SW480 (cell line): Measurements from ENCODE around the gene TOPORS.
"Not testable (repeated sequence)": the region's sequence is repeated elsewhere in the genome, so short reads cannot be mapped to it uniquely, and the experiment has no call there.

Experiments used
- DNase-seq: peaks from one replicate; pipeline ENCODE4 v3.0.0-alpha.2; 2016; ENCODE audit warnings: low spot score

Gene TOPORS

DNA sequence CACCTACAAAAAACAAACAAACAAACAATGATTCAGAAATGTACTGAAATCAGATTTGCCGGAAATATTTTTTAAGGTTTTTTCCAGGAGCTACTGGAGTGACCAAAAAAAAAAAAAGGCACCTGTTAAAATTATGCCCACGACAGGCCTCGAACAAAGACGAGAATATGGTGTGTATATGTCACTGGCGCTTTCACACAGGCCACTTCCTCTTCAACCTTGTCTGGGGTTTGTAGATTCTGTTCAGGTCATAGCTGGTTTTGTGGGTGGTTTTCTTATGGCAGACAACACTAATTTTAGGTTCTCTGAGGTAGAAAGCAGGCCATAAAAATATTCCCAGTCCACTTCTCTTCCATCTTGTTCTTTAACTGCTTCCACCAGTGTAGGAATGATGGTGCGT is 13.6 kb upstream of the TOPORS start:
- no peak for DNase-seq

DNA sequence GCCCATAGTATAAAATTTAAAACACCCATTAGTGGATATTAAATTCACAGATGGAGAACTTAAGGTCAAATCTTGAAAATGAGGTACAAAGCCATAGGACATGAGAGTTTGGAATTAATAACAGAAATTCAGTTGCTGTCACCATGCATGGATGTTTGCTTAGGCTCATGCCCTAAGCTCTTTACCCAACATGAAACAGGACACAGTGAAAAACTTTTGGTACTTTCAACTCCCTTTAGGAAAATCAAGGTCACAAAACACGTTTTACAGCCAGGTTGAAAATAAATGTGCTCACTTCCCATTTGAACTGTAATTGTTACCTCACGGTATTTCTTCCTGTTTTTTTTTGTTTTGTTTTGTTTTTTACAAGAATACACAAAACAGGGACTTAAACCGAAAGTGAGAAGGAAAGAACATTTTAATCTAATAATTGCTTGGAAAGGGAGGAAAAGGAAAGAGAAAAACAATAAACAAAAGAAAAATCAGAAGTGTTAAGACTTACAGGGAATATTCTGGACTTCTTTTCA is 6.1 kb upstream of the TOPORS start:
- DNase-seq: no peak

DNA sequence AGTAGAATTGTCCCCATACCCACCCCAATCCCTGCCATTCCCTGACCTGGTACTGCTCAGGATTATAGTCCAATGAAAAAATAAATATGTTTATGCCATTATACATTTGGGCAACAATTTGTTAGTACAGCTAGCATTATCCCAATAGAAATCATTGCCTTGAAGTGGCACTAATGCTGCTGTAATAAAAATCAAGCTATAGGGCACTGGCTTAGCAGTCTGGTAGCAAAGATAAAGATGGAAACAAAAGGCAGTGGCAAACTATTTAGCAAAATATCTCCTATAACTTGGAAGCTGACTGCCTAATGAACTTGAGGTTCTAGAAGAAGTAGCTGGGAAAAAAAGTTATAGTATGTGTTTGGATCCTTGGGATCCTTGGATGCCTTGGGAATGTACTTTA is 2.2 kb upstream of the TOPORS start:
- no peak for DNase-seq

DNA sequence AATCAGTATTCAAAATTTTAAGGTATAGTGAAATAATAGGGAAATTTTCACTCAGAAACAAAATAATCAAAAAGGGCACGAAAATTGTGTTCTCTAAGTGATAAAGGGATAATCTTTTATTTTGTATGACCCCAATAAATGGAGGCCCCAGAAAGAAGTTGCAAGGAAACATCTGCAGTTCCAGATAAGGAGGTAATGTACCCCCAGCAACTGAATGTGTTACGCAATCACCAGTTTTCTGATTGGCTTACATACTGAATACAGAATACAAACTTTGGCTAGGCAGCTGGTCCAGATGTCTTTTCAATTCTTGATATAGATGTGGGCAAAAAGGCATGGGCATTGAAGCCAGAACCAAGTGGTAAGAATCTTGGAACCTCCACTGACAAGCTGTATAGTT is 1.7 kb upstream of the TOPORS start:
- no peak for DNase-seq

DNA sequence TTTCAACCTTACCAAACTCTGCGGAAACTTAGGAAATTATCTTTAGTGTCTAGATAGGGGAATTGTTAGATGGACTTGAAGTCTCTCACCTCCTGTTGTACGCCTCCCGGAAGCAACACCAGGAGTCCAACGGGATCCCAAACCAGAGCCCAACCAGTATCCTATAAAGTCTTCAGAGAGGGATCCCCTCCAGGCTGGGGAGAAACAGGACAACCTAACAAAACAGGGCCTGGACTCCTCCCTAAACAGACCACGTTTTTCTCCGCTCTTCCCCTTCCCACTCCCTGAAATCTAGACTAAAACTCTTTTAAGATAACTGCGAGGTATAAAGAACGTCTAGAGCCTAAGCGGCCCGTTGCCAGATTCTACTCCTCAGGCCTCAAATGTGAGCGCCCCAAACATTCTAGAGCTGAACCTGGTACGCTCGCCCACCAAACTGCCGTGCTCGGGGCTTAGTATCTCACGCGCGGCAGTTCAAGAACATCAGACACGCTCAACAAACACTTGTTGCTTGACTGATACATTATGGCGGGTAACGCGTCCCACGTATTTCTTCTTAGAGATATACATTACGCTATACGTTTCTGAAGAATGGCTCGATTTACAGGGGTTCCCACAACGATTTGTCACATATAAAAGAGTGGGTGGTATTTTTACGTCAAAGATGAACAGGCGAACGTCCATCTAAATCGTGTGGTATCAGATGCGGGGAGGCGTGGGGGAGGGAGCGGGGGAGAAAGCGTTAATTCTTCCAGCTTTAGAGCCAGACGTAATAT is 922 bp downstream of the TOPORS start:
- DNase-seq: peak; percentile 58

DNA sequence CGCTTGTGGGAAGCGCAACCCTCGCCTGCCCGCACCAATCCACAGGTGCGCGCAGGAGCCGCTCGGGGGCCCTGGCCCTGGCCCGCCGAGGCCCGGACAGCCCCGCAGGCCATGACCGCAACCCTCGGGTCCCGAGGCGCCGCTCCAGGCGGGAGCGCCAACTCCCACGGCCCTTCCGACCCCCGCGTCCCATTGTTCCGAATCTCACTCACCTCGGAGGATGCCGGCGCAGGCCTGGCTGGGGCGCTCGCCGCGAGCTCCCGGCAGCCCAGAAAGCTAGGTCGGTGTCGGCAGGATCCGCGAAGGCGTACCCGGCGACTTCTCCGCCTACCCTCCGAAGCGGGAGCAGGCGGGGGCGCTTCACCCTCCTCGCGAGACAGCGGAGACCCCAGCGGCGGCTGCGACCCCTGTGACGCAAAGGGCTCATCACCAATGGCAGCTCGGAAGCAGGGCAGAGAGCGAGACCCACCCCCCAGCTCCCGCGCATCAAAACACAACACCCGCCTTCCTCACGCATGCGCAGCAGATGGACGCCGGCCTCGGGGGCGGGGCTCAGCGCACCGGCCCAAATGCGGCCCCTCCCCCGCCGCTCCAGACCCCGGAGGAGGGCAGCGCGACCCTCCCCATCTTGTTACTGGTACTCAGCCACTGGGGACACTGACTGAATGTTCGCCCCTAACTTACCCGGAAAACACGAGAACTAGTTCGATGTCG is 1.7 kb downstream of the TOPORS start:
- DNase-seq: peak; percentile 86

DNA sequence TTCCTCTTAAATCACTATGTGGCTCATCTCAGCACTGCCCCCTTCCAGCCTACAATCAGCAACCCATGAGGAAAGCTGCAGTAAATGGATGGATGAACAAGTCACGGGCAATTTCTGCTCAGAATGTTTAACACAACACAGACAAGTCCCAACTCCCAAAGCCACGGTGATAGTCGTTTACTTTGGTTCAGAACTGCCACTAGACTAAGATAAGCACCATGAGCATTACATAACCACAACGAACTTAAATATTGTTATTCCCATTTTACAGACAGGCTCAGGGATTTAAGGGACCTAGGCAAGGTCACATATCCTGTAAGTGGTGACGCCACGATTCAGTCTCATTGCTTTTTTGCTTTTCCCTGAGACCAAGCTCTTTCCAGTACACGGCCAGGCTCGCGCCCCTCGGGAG is 2.2 kb downstream of the TOPORS start:
- peak; percentile 27 for DNase-seq

DNA sequence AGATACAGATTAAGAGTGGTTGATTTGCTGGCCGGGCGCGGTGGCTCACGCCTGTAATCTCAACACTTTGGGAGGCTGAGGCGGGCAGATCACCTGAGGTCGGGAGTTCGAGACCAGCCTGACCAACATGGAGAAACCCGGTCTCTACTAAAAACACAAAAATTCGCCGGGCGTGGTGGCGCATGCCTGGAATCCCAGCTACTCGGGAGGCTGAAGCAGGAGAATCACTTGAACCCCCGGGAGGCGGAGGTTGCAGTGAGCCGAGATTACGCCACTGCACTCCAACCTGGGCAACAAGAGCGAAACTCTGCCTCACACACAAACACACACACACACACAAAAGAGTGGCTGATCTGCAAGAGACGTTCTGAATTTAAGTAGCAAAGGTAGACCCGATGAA is 4.2 kb downstream of the TOPORS start:
- not testable (repeated sequence) for DNase-seq

DNA sequence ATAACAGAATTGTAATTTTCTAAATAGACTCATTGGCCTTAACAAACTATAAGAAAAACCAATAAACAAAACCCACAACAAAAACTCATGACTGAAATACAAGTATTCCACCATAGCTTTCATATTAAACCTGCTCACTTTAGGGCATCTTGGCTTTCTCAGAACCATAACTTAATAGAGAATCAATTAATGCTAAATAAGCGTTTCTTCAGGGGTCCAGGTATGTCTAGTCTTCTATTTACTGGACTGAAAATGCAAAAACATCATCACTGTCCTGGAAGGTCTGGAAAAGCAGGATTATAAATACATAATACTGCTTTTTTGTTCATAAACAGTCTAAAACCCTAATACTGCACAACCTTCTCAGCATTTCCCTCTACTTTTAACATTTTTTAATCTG is 6.5 kb downstream of the TOPORS start:
- no peak for DNase-seq

DNA sequence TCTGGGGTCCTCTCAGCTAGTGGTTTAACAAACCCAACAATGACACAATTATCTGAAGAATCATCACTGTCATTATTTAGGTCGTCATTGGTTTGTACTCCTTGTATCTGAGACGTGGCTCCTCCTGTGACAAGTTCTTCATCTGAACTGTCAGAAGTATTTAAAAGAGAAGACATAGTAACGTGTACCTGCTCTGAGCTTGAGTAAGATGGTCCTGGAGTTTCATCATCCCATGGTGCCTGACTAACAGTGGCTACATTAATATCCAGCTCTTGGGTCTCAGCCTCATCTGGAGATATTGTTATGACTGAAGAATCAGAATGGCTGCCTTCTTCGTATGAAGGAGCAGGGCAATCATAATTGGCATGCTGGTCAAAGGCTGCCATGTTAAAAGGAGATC is 9.3 kb downstream of the TOPORS start:
- DNase-seq: no peak

DNA sequence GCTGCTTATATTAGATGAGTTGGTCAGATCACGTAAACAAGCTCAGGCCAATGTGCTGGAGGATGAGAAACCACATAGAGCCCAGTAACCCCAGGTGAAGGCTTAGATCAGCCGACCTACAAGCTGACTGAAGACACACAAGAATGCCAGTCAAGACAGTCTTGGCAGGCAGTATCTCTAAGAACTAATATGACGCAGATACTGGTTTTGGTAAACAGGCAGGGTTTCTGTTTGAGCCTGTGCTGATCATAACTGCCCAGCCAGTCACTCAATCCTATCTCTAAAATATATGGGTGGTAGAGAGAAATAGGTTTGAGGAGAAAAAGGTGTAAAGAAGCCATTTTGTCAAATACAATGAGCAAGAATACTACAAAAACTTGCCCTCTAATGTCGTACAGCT is 18.6 kb downstream of the TOPORS start:
- no peak for DNase-seq

DNA sequence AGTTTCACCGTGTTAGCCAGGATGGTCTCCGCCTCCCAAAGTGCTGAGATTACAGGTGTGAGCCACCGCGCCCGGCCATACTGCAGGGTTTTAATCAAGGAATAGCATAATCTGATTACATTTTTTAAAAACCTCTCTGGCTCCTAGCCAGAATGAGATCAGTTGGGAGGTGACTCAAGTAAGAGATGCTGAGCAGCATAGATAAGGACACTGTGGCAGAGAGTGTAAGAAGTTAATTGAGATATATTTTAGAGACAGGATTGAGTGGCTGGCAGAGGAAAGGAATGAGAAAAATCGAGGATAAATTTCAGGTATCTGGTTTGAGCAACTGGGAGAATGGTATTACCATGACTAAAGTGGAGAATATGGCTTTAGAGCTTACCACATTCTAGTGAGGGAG is 19.1 kb downstream of the TOPORS start:
- DNase-seq: no peak

DNA sequence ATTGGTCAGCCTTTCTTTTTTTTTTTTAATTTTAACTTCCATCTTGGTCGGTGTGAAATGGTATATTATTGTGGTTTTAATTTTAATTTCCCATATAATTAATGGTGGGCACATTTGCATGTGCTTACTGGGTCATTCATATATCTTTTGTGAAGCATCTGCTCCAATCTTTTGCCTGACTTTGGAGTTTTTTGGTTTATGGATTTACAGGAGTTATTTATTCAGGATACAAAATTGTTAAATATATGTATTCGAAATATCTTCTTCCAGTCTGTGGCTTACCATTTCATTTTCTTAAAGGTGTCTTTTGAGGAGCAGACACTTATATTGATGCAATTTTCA is 25.7 kb downstream of the TOPORS start:
- DNase-seq: no peak

DNA sequence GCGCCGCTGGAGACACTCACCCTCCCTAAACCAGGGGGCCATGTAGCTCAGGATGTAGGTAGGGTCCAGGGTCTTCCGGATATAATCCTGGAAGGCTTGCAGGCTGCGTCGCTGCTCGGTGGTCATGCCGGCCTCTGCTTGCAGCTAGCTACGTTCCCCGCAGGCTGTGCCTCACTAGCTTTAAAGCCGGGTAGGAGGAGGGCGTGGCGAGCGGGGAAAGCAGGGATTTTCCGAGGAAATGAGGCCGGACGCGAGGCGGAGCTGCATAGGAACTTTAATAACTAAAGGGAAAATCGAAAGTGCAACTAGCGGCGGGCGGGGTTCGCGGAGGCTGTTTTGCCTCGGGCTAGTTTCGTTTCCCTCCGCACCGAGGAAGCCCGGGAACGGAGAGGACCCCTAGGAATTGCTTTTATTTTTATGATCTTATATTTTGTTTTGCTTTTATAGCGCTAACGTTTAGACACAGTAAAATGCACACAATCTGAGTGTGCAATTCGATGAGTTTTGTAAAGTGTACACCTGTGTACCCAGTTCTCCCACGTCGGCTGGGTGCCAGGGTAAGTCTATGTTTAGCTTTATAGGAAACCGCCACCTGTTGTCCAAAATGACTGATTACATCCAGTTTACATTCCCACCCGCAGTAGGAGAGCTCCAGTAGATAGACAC is 26.2 kb downstream of the TOPORS start, which contains the start of gene RIGI:
RIGI (minus strand) TSS at position 156 of the 666 bp plus-strand sequence; CDS start at position 126, 30 bp downstream.
- DNase-seq: peak; percentile 94

DNA sequence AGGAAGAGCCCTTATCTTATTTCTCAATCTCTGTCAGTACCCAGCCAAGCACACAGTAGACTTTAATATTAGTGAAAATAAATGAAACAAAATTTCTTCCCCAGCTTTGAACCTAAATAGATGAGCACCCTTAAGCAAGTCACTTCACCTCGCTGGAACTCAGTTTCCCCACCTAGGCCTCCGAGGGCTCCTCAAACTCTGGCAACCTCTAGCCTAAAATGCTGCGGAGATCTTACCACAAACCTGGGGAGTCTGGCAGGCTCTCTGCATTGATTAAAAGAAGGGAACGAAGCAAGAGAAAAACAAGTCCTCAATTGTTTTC is 26.7 kb downstream of the TOPORS start:
- peak; percentile 1 for DNase-seq

DNA sequence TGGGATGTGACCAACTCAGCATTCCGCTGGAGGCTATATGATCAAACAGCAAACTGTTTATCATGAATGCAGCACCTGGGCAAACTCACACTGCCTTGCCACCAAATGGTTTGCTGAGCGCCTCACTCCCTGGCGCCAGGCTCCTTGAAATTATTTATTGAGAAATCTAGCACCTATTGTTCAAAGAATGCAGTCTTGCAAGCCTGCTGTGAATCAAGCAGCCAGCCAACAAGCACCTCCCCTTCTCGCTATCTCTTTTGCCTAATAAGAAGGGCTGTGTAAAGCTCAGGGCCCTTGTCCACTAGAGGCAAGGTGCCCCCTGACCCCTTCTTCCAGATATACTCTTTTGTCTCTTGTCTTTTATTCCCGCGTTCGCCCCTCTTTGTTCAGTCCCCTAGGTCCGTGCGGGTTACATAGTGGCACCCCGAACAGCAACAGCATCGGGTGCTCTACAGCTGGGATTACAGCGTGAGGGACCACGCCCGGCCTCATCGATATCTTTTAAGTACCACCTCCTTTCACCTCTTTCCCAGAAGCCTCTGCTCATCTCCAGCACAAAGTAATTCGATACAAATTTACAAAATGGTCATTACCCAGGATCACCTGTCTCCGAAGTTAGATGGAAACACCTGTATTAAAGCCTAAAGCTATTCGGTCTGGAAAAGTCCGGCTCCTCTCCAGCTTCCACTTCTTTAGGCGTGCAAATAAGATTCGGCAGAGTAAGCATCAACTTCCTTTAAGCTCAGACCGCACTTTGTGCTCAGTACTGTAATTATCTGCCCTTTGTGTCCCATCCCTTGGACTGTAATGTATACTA is 27.3 kb downstream of the TOPORS start:
- DNase-seq: no peak

DNA sequence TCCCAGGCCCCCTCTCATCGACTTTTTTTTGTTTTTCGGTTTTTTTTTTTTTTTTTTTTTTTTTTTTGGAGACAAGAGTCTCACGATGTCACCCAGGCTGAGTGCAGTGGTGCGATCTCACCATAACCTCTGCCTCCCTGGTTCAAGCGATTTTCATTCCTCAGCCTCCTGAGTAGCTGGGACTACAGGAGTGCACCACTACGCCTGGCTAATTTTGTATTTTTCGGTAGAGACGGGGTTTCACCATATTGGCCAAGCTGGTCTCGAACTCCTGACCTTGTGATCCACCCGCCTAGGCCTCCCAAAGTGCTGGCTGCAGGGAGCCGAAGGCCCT is 27.9 kb downstream of the TOPORS start:
- not testable (repeated sequence) for DNase-seq

DNA sequence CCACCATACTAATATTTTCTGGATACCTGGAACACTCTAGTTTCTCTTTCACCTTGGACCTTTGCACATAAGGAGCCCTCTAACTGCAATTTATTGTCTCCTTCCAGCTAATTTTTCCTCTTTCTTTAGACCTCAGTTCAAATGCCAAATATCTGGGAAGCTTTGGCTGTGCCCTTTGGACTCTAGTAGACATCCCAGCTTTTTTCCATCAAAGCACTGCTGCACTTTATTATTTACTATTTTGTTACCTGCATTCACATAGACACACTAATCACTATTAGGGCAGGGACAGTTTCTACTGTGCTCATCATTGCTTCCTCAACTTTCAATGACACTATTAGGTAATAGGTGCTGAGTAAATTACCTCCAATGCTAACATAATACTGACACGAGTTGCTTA is 28.5 kb downstream of the TOPORS start:
- DNase-seq: no peak

DNA sequence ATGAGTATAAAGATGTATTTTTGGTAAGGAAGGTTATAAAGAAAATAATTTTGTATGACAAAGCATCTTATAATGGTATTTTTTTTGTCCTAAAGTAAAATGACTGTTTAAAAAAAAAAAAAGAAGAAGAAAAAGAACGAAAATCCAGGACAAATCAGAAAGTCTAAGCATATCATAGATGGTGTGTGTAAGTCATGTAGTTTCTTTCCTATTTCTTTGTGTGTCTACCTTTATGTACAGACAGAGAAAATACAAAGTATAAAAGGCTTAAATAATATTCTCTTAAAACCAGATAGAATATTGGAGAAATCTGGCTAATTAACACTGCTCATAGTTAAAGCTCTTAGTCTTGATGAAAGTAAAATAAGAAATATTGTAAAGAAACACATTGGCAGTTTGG is 34.1 kb downstream of the TOPORS start:
- DNase-seq: no peak

DNA sequence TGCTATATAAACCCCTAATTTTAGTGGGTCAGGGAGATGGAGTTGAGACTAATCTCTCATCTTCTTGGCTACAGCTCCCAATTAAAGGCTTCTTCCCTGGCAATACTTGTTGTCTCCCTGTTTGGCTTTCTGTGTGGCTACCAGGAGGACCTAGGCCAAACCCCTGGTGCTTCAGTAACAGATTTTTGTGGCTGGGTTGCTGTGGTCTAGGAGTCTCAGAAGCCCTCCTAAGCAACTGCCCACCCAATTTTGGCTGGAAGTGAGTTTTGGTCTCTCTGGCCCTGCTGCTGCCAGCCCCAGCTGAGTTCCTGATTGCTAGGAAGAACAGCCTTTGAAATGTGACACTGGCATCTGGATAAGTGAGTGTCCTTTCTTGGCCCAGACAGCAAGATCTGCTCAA is 36.1 kb downstream of the TOPORS start:
- no peak for DNase-seq

DNA sequence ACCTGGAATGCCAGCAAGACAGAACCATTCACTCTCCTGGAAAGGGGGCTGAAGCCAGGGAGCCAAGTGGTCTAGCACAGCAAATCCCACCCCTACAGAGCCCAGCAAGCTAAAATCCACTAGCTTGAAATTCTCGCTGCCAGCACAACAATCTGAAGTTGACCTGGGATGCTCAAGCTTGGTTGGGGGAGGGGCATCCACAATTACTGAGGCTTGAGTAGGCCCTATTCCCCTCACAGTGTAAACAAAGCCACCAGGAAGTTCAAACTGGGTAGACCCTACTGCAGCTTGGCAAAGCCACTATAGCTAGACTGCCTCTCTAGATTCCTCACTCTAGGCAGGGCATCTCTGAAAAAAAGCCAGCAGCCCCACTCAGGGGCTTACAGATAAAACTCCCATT is 43.7 kb downstream of the TOPORS start:
- DNase-seq: no peak

DNA sequence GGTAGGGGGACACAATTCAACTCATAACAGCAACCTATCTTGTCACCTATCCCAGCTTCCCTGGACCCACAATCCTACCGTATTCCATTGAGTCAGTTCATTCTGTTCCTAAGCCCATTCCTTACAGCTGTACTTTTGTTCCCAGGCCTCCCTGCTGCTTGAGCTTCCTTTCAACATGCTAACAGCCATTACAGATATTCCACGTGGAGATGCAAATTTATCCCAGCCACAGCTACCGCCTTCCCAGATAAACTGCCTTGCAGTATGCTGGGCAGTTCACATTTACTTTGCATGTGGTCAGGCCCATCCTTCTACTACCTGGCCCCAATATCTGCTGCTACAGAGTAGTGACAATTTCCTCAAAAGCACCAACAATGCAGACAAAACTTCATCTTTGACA is 49.4 kb downstream of the TOPORS start:
- no peak for DNase-seq
